ENCODE measurements around the gene CBX2. TPM values are rescaled to one million over a fixed set of nuclear protein-coding genes. Genes with fewer than 3 reads are reported as not detected.

CBX2 gene
- polyA plus RNA-seq, 1 of the 3 experiments (the other 2 are of a cell fraction), result 22.4 TPM

DNA sequence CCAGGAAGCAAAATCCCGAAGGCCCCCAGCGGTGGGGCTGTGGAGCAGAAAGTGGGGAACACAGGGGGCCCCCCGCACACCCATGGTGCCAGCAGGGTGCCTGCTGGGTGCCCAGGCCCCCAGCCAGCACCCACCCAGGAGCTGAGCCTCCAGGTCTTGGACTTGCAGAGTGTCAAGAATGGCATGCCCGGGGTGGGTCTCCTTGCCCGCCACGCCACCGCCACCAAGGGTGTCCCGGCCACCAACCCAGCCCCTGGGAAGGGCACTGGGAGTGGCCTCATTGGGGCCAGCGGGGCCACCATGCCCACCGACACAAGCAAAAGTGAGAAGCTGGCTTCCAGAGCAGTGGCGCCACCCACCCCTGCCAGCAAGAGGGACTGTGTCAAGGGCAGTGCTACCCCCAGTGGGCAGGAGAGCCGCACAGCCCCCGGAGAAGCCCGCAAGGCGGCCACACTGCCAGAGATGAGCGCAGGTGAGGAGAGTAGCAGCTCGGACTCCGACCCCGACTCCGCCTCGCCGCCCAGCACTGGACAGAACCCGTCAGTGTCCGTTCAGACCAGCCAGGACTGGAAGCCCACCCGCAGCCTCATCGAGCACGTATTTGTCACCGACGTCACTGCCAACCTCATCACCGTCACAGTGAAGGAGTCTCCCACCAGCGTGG, 6.5 kb downstream of the CBX2 start:
- H3F3A ChIP-seq (replicated peaks; ENCODE audit: insufficient read depth), result peaks cover 12% of the 10 kb centered on the region

DNA sequence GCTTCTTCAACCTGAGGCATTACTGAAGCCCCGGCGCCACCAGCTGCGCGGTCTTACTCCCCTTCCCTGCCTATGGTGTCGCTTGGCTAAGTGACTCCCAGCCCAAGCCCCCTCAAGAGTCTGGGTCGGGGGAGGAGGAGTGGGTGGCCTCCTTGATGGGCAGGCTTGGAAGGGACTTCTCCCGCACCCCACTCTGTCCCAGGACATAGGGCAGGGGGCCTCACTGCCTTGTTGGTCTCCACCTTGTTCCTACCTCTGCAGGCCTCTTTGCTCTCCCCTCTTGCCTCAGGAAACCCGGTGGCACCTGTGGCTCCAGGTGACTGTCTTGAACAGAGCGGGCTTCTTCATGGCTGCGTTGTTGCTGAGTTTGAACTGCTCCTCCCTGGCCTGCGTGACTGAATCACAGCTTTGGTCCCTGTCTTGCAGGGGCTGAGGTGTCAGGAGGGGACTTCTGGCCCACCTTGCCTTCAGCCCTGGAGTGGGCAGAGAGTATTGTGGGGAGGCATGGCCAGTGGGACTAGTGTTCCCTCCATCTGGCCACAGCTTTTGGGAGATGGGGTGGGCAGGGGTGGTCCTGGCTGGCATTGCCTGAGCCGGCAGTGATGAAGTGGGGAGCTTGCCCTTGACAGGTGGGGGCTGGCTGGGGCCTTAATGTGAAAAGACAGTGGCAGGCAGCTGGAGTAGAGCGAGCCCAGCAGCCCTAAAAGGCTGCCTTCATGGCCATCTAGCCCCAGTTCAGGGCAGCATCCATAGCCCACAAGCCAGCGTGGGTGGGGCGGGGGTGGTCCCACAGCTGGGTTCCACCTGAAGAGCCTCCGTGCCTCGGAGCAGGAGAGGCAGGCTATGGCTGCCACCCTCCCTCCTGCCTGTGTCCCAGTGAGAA, 7.3 kb downstream of the CBX2 start:
- TF ChIP-seq RAD21 (IDR thresholded peaks at IDR 0.05; ENCODE audit: low read length) (no peak), ELF1 (IDR thresholded peaks at IDR 0.05) (no peak), EZH2phosphoT487 (IDR thresholded peaks at IDR 0.05; ENCODE audit: borderline replicate concordance, low read depth) (no peak), MEF2A (IDR thresholded peaks at IDR 0.05; ENCODE audit: borderline replicate concordance, low read depth) (no peak), SIN3A (IDR thresholded peaks at IDR 0.05; ENCODE audit: borderline replicate concordance, low read depth, low read length) (no peak), TEAD4 (IDR thresholded peaks at IDR 0.05; ENCODE audit: borderline replicate concordance, insufficient read depth) (no peak), RXRA (IDR thresholded peaks at IDR 0.05; ENCODE audit: borderline replicate concordance, low read depth) (no peak)
- TF ChIP-seq, protein P1, sequence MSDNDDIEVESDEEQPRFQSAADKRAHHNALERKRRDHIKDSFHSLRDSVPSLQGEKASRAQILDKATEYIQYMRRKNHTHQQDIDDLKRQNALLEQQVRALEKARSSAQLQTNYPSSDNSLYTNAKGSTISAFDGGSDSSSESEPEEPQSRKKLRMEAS (IDR thresholded peaks at IDR 0.05; ENCODE audit: low read depth), result no peak
- TF ChIP-seq, protein P2, sequence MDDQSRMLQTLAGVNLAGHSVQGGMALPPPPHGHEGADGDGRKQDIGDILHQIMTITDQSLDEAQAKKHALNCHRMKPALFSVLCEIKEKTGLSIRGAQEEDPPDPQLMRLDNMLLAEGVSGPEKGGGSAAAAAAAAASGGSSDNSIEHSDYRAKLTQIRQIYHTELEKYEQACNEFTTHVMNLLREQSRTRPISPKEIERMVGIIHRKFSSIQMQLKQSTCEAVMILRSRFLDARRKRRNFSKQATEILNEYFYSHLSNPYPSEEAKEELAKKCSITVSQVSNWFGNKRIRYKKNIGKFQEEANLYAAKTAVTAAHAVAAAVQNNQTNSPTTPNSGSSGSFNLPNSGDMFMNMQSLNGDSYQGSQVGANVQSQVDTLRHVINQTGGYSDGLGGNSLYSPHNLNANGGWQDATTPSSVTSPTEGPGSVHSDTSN (IDR thresholded peaks at IDR 0.05), result no peak
- H3K4me1 ChIP-seq (ENCODE audit: control insufficient read depth in 1 of 2, insufficient read depth in 2 of 2, low read depth in 1 of 2, low read length in 1 of 2), result peaks cover 0 to 32% of the 10 kb centered on the region in 2 experiments; a peak in 2 of 4 replicates
- H3K9me3 ChIP-seq, result no peaks in the 10 kb centered on the region
- peaks cover 15% of the 10 kb centered on the region; the same call in 1 of the 2 replicates for H3K79me2 ChIP-seq (ENCODE audit: insufficient read depth)
- H3K4me3 ChIP-seq (ENCODE audit: low read depth in 2 of 2, low read length in 1 of 2), result no peak overlapping the region
- WGBS (ENCODE audit: low lambda C conversion rate), result 94% methylated on average over 15 of the region's 17 CpGs
- H3K27ac ChIP-seq (ENCODE audit: low read depth in 2 of 2, low read length in 1 of 2), result no peak overlapping the region
- H3F3A ChIP-seq (replicated peaks; ENCODE audit: insufficient read depth), result peaks cover 12% of the 10 kb centered on the region
- H3K4me2 ChIP-seq, result no peak overlapping the region
- CTCF ChIA-PET, result interaction anchor here (0.6 to 1.0 kb wide), 3 partner anchors 9 to 43 kb away, joined by 3 to 5 read pairs (median 4); no protein-coding TSS in a partner anchor
- H4K20me1 ChIP-seq (ENCODE audit: insufficient read depth), result peaks cover 21% of the 10 kb centered on the region; the same call in 1 of the 2 replicates
- H3K9me2 ChIP-seq, result no peaks in the 10 kb centered on the region
- POLR2A ChIA-PET, result interaction anchor here (0.7 to 1.6 kb wide), 3 partner anchors 12 to 201 kb away, joined by 3 to 7 read pairs (median 4); partner anchors contain the start of gene CBX8
- DNase-seq, result no peak
- no peak overlapping the region for H2AFZ ChIP-seq (ENCODE audit: low read depth)
- H3K9ac ChIP-seq, result no peak overlapping the region
- H3K27me3 ChIP-seq (ENCODE audit: insufficient read depth), result no peaks in the 10 kb centered on the region
- H3K36me3 ChIP-seq (replicated peaks in 1 of 2; ENCODE audit: control insufficient read depth in 1 of 2, insufficient read depth in 2 of 2, low read length in 1 of 2), result peaks cover 8 to 50% of the 10 kb centered on the region in 2 experiments

More for the DNA sequence above, 6.5 kb downstream of the CBX2 start:
- Histone ChIP-seq H3K4me1 (ENCODE audit: control insufficient read depth in 1 of 2, insufficient read depth in 2 of 2, low read depth in 1 of 2, low read length in 1 of 2) (peaks cover 0 to 38% of the 10 kb centered on the region in 2 experiments; a peak in 2 of 4 replicates), H3K27ac (ENCODE audit: low read depth in 2 of 2, low read length in 1 of 2) (no peak overlapping the region), H4K20me1 (ENCODE audit: insufficient read depth) (peaks cover 29% of the 10 kb centered on the region; the same call in 1 of the 2 replicates), H3K27me3 (ENCODE audit: insufficient read depth) (no peaks in the 10 kb centered on the region), H3K9me2 (no peaks in the 10 kb centered on the region), H3K4me3 (ENCODE audit: low read depth in 2 of 2, low read length in 1 of 2) (no peak overlapping the region), H3K79me2 (ENCODE audit: insufficient read depth) (peaks cover 23% of the 10 kb centered on the region; the same call in 1 of the 2 replicates), H3K9ac (no peak overlapping the region), H3K9me3 (no peaks in the 10 kb centered on the region), H3K36me3 (replicated peaks in 1 of 2; ENCODE audit: control insufficient read depth in 1 of 2, insufficient read depth in 2 of 2, low read length in 1 of 2) (peaks cover 8 to 56% of the 10 kb centered on the region in 2 experiments), H2AFZ (ENCODE audit: low read depth) (no peak overlapping the region), H3K4me2 (no peak overlapping the region)
- WGBS (ENCODE audit: low lambda C conversion rate), result 95% methylated on average over 21 of the region's 31 CpGs
- DNase-seq, result no peak
- ChIA-PET CTCF (interaction anchor here (0.9 to 1.4 kb wide), 5 partner anchors 10 to 56 kb away, joined by 3 to 5 read pairs (median 3); partner anchors contain the start of gene CBX8), POLR2A (interaction anchor here (0.6 to 1.6 kb wide), 2 partner anchors 13 to 1196 kb away, joined by 4 to 7 read pairs; partner anchors contain the start of gene CBX8)
- no peak for TF ChIP-seq CHD2 (IDR thresholded peaks at IDR 0.05; ENCODE audit: low read length, partially characterized antibody)

Data from SK-N-SH (cell line).